Heart left ventricle (tissue), 16 donors: ENCODE results near the gene CDKN2D. TPM values are rescaled to one million over a fixed set of nuclear protein-coding genes. Genes with fewer than 3 reads are reported as not detected.
"Not testable (repeated sequence)": the region's sequence is repeated elsewhere in the genome, so short reads cannot be mapped to it uniquely, and the experiment has no call there.

Experiments used
- ATAC-seq, 4 donors: fragments of 200-7000 bp; cut with Tn5 transposase; one replicate each; pipeline ENCODE4 v1.9.1; 2020 to 2022; ENCODE audit warnings: moderate library complexity in 4 of 4, mild to moderate bottlenecking in 3 of 4, moderate number of reproducible peaks in 1 of 4
- DNase-seq, 5 donors: peaks; one replicate each; pipeline ENCODE4 v3.0.0-alpha.2; 2020
- H3K27ac ChIP-seq, 12 donors: fragments of 200-600 bp; sonication (generic) in 4 of 12; one replicate each; pipeline versions ENCODE4 v1.5.0 to v1.8.0; 2016 to 2022; ENCODE audit warnings: mild to moderate bottlenecking in 2 of 12
- H3K27me3 ChIP-seq, 9 donors: fragments of 200-600 bp; sonication (generic) in 2 of 9; one replicate each; pipeline versions ENCODE4 v1.5.1 to v1.8.0; 2016 to 2022; ENCODE audit warnings: mild to moderate bottlenecking in 3 of 9
- H3K36me3 ChIP-seq, 9 donors: fragments of 200-600 bp; sonication (generic) in 2 of 9; one replicate each; pipeline versions ENCODE4 v1.5.0 to v1.8.0; 2018 to 2022; ENCODE audit warnings: mild to moderate bottlenecking in 2 of 9
- H3K4me1 ChIP-seq, 12 donors: fragments of 200-600 bp; sonication (generic) in 4 of 12; one replicate each; pipeline versions ENCODE4 v1.5.0 to v1.8.0; 2016 to 2022; ENCODE audit warnings: mild to moderate bottlenecking in 3 of 12
- H3K4me3 ChIP-seq, 12 donors: fragments of 200-600 bp; sonication (generic) in 4 of 12; one replicate each; pipeline versions ENCODE4 v1.5.0 to v1.8.0; 2017 to 2022; ENCODE audit warnings: mild to moderate bottlenecking in 9 of 12, moderate library complexity in 4 of 12
- H3K9me3 ChIP-seq, 12 donors: fragments of 200-600 bp; sonication (generic) in 4 of 12; one replicate each; pipeline versions ENCODE4 v1.5.0 to v1.8.0; 2016 to 2022; ENCODE audit warnings: mild to moderate bottlenecking in 1 of 12
- CTCF ChIP-seq, 12 donors: fragments of 200-600 bp; sonication (generic) in 4 of 12; IDR thresholded peaks; one replicate each; pipeline versions ENCODE4 v1.5.0 to v1.8.0; 2018 to 2022; ENCODE audit warnings: antibody characterized with exemption in 12 of 12, mild to moderate bottlenecking in 5 of 12
- POLR2A ChIP-seq, 2 donors: fragments of 450-650 bp; IDR thresholded peaks; one replicate each; pipeline ENCODE4 v1.6.1; 2017; ENCODE audit warnings: antibody characterized with exemption in 2 of 2, mild to moderate bottlenecking in 2 of 2, moderate library complexity in 2 of 2
- WGBS, 4 donors: extraction: QIAGEN DNeasy Blood & Tissue Kit in 2 of 4; methylation state at CpG; one replicate each; pipeline versions ENCODE4 v1.1.5 to v1.1.7; 2013 to 2018; 5-methylcytosine and 5-hydroxymethylcytosine counted together
- intact Hi-C, 10 donors: fragments of 100-400 bp; cut with DNase I; formaldehyde crosslinking; loops; one replicate each; pipeline versions ENCODE4 v1.11.1 to v1.14.2; 2022
- polyA plus RNA-seq, 2 donors: library from polyadenylated mRNA; stranded (reverse); fragments of 200-250 nt; gene quantifications; one replicate each; pipeline ENCODE4 v1.2.3, GENCODE V29; 2013
- total RNA-seq, 9 donors: library from RNA; depleted of rRNA in 2 of 9; stranded (reverse); fragments of >200 nt in 2 of 9; fragmentation: NEBNext Ultra II Directional in 3 of 9; extraction: Animal tissue kit (Norgen Biotek cat#: 25700) in 3 of 9; gene quantifications; one replicate each; pipeline versions ENCODE4 v1.1.0 to v1.2.4, GENCODE V29; 2016 to 2023
- donor health status: ischemic (EF 13 %, LVEDD 7.1; RV severe dilation, severe dysfunction).
- donor health status: healthy with polysubstance abuse.
- donor health status: DM: no; HTN: yes; CAD: no.
- donor health status: DM: no; HTN: no; CAD: no.
- donor health status: ischemic (EF 25% LVEDD 6.9; RV normal size, moderate dysfunction).
- donor health status: ischemic (EF 25% LVEDD 5.7; RV mildly dilated, moderate dysfunction).
- donor health status: healthy.
- donor health status: DM: yes; HTN: yes; CAD: no.
- donor health status: ischemic (EF 35%, LVEDD 5.7; RV mildly dilated, moderate dysfunction).
- donor health status: nonischemic (EF 11% LVEDD 7.7; RV severe dilation, severe dysfunction).
- donor health status: DM: yes; HTN: yes; CAD: no.
- donor health status: PGD.
- donor health status: ischemic (EF 29% LVEDD 5.4; RV normal size, mild dysfunction).
- donor health status: nonischemic (EF 23%, LVEDD 6.1; RV moderate dilation, normal function).

CDKN2D gene
- total and polyA plus RNA-seq, 11 donors: 6.8 to 28.0 (median 11.8) TPM

- Histone ChIP-seq H3K36me3 (no peaks in the 10 kb centered on the region), H3K4me3 (no peak overlapping the region), H3K27me3 (peaks cover 0 to 5% (median 0%) of the 10 kb centered on the region in 9 donors), H3K9me3 (no peaks in the 10 kb centered on the region), H3K27ac (no peak overlapping the region), H3K4me1 (peaks cover 0 to 6% (median 0%) of the 10 kb centered on the region in 12 donors)
- WGBS, 4 donors: 78 to 84% (median 82%) methylated on average over 11 of the region's 11 CpGs
- no peak for DNase-seq
- no peak for TF ChIP-seq POLR2A (IDR thresholded peaks at IDR 0.05)
- TF ChIP-seq CTCF (IDR thresholded peaks at IDR 0.05): no peak
- no peak for ATAC-seq
- intact Hi-C loops: no loop called here
Measured at GRCh38 chr19:10537668-10538067, 31.1 kb downstream of the CDKN2D start.

- TF ChIP-seq POLR2A (IDR thresholded peaks at IDR 0.05): no peak
- no peak for TF ChIP-seq CTCF (IDR thresholded peaks at IDR 0.05)
- ATAC-seq: no peak
- 76 to 84% (median 78%) methylated on average over 6 of the region's 6 CpGs for WGBS, 4 donors
- no peak for DNase-seq
- peaks cover 0 to 5% (median 0%) of the 10 kb centered on the region in 9 donors for H3K27me3 ChIP-seq
- intact Hi-C loops: no loop called here
- H3K27ac ChIP-seq: no peak overlapping the region
- H3K9me3 ChIP-seq: no peaks in the 10 kb centered on the region
- H3K4me3 ChIP-seq: no peak overlapping the region
- no peaks in the 10 kb centered on the region for H3K36me3 ChIP-seq
- H3K4me1 ChIP-seq: peaks cover 0 to 6% (median 0%) of the 10 kb centered on the region in 12 donors
Measured at GRCh38 chr19:10535613-10536012, 33.2 kb downstream of the CDKN2D start.

GRCh38 chr19:10533646-10534386 is 35.0 kb downstream of the CDKN2D start:
- no peak overlapping the region for H3K4me3 ChIP-seq
- no peaks in the 10 kb centered on the region for H3K36me3 ChIP-seq
- H3K27me3 ChIP-seq: peaks cover 0 to 5% (median 0%) of the 10 kb centered on the region in 9 donors
- WGBS, 4 donors: 76 to 84% (median 79%) methylated on average over 10 of the region's 10 CpGs
- H3K9me3 ChIP-seq: no peaks in the 10 kb centered on the region
- intact Hi-C loops: no loop called here
- TF ChIP-seq POLR2A (IDR thresholded peaks at IDR 0.05) (no peak), CTCF (IDR thresholded peaks at IDR 0.05) (no peak)
- ATAC-seq (peak; percentile 15 to 55 (median 50)), DNase-seq (no peak)
- peaks cover 0 to 4% (median 0%) of the 10 kb centered on the region in 12 donors for H3K4me1 ChIP-seq
- peak overlapping the region in 7 of 12 donors; percentile 4 to 62 (median 34) for H3K27ac ChIP-seq

- Histone ChIP-seq H3K4me3 (no peak overlapping the region), H3K27me3 (peaks cover 0 to 5% (median 0%) of the 10 kb centered on the region in 9 donors), H3K4me1 (peaks cover 0 to 4% (median 0%) of the 10 kb centered on the region in 12 donors), H3K9me3 (no peaks in the 10 kb centered on the region), H3K36me3 (no peaks in the 10 kb centered on the region), H3K27ac (no peak overlapping the region)
- intact Hi-C loops: no loop called here
- TF ChIP-seq CTCF (IDR thresholded peaks at IDR 0.05) (no peak), POLR2A (IDR thresholded peaks at IDR 0.05) (no peak)
- WGBS, 4 donors: 60 to 88% (median 79%) methylated on average over 1 of the region's 1 CpG
- no peak for DNase-seq
- no peak for ATAC-seq
Measured at GRCh38 chr19:10532457-10532856, 36.3 kb downstream of the CDKN2D start.

- H3K4me3 ChIP-seq, ATAC-seq, H3K27me3 ChIP-seq, H3K9me3 ChIP-seq, H3K27ac ChIP-seq, DNase-seq, H3K4me1 ChIP-seq, H3K36me3 ChIP-seq, intact Hi-C loops: not testable (repeated sequence)
- 86 to 90% (median 89%) methylated on average over 8 of the region's 8 CpGs for WGBS, 4 donors
Measured at GRCh38 chr19:10526887-10527286, 41.9 kb downstream of the CDKN2D start.
